ENCODE data around the gene TMC5. TPM values are rescaled to one million over a fixed set of nuclear protein-coding genes. Genes with fewer than 3 reads are reported as not detected.
"Not testable (repeated sequence)": the region's sequence is repeated elsewhere in the genome, so short reads cannot be mapped to it uniquely, and the experiment has no call there.

Gene TMC5
- total RNA-seq, 1 donor from 2014 or later: 46.8 TPM

DNA sequence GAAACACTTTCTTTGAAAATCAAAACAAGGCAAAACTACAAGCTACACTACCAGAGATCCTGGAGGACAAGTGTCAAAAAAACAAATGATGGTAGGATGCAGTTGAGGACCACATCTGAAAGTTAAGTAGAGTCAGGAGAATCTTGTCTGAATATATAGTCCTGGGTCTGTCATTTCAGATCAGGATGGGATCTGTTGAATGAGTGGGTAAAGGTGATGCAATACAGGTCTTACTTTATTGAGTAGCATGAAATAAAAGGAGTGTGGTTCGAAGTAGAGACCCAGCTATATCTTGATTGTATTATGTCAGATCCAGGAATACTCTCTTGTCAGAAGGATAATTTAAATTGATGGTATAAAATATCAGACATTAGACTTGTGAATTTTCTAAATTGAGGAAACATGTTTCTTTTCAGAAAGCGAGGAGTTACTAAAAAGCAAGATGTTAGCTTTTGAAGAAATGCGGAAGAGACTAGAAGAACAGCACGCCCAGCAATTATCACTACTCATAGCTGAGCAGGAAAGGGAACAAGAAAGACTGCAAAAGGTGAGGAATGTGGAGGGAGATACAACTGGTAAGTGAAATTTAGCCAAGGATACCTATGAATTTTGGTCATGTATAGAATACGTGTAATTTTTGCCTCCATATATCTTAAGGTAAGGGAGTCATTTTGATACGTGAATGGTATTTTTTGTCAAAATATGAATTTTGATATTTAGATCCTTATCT, 122.7 kb downstream of the TMC5 start:
- DNase-seq (ENCODE audit: low spot score): no peak

DNA sequence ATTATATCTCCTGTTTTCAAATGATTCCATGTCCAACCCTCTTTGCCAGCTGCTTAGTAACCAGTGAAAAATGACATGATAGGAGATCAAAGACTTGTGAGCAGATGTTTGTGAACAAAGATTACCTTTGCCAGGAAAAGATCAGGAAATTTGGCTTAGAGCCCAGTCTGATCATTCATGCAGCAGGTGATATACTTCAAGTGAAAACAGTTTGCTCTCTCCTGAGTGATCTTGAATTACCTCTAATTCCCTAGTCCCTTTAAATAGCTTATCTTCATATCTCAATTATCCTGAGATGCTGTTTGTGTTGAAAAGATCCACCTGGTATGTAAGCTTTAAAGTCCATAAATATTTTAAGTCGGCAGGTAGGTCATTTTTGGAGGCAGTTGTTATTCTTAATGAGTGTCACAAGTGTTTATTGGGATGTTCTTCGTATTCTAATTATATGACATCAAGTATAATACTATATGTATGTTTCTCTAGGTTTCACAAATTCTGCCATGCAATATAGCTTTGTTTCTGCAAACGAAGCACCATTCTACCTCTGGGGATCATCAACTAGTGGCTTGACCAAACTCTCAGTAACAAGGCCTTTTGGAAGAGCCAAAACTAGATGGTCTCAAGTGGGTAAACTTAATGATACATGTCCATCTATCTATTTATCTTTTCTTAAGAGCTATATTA, 124.6 kb downstream of the TMC5 start:
- no peak for DNase-seq (ENCODE audit: low spot score)

DNA sequence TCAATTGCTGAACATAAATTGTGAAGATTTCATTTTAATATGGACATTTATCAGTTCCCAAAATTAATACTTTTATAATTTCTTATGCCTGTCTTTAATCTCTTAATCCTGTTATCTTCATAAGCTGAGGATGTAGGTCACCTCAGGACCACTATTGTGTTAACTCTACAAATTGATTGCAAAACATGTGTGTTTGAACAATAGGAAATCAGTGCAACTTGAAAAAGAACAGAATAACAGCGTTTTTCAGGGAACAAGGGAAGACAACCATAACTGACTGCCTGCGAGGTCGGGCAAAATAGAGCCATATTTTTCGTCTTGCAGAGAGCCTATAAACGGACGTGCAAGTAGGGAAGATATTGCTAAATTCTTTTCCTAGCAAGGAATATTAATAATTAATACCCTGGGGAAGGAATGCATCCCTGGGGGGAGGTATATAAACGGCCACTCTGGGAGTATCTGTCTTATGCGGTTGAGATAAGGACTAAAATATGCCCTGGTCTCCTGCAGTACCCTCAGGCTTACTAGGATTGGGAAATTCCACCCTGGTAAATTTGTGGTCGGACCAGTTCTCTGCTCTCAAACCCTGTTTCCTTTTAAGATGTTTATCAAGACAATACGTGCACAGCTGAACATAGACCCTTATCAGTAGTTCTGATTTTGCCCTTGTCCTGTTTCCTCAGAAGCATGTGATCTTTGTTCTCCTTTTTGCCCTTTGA, 125.8 kb downstream of the TMC5 start:
- DNase-seq (ENCODE audit: low spot score): not testable (repeated sequence)

DNA sequence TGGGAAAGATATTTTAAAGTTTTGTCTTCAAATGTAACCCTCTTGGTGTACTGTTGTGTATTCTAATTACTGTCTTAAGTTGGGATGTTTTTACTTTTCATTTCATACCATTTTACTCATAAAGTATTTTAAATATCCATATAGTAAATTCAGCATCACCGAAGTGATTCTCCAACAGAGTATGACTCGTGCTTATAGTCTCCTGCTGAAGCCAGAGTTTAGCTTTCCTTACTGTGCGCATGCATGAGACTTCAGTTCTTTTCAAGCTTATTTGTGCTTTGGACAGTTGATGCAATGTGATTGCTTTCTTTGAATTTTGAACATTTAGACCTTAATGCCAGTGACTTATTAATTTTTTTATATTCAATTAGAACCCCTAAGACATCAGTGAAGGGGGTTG, 130.5 kb downstream of the TMC5 start:
- DNase-seq (ENCODE audit: low spot score): no peak

Other genes with a start within 250 kb of the TMC5 start
- gene SYT17, start 249.6 kb upstream of the TMC5 start, total RNA-seq: 4.0 TPM
- 0.26 TPM for gene CLEC19A, start 132.2 kb upstream of the TMC5 start, total RNA-seq
- 68.8 TPM for gene GDE1, start 104.2 kb downstream of the TMC5 start, total RNA-seq
- gene CCP110, start 106.1 kb downstream of the TMC5 start, total RNA-seq: 14.7 TPM
- gene VPS35L, start 137.8 kb downstream of the TMC5 start, total RNA-seq: 56.8 TPM